Measurements from ENCODE around the gene PPIF.
"Not testable (repeated sequence)": the region's sequence is repeated elsewhere in the genome, so short reads cannot be mapped to it uniquely, and the experiment has no call there.

PPIF gene

DNA sequence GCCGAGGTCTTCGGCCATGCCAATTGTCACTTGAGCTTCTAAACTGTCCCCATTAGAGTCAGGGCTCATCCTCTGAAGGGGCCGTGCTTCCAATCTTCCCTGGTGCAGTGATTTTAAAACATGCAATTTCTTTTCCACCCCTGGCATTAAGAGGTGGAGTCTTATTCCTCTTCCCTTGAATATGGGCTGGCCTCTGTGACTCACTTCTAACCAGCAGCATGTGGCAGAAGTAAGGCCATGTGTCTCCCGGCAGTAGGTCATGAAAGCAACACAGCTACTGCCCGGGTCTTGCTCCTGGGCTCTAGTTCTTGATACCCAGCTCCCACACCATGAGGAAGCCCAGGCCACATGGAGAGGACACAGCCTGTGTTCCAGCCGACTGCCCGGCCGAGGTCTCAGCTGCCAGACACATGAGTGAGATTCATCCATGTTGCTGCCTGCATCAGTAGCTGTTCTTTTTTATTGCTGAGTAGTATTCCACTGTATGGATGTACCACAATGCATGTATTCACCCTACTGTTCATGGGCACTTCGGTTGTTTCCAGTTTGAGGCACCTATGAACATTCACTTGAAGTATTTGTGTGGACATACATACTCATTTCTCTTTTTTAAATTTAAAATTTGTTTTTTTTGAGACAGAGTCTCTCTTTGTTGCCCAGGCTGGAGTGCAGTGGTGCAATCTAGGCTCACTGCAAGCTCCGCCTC, 14.5 kb upstream of the PPIF start:
- H3K4me1 Mint-ChIP-seq: peaks cover 14% of the 10 kb centered on the region
- H3K27ac Mint-ChIP-seq: peak overlapping the region; percentile 91
- not testable (repeated sequence) for ATAC-seq (ENCODE audit: low read depth); H3K27me3 Mint-ChIP-seq; H3K36me3 Mint-ChIP-seq; H3K9me3 Mint-ChIP-seq; H3K4me3 Mint-ChIP-seq; DNase-seq (ENCODE audit: low spot score in 2 of 2)

DNA sequence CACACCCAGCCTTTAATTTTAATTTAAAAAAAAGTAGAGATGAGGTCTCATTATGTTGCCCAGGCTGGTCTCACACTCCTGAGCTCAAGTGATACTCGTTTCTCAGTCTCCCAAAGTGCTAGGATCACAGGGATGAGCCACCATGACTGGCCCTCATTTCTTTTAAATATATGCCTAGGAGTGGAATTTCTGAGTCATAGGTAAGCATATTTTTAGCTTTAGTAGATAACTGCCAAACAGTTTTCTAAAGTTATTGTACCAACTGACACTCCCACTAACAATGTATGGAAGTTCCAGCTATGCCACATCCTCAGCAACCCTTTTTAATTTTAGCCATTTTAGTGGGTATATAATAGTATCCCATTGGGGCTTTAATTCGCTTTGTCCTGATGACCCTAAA, 13.8 kb upstream of the PPIF start:
- ATAC-seq (ENCODE audit: low read depth): no peak
- Mint-ChIP-seq H3K4me3 (no peak overlapping the region), H3K27ac (peak overlapping the region; percentile 56), H3K27me3 (no peaks in the 10 kb centered on the region), H3K36me3 (no peaks in the 10 kb centered on the region), H3K9me3 (no peaks in the 10 kb centered on the region), H3K4me1 (peaks cover 14% of the 10 kb centered on the region)
- DNase-seq (ENCODE audit: low spot score in 2 of 2): no peak

DNA sequence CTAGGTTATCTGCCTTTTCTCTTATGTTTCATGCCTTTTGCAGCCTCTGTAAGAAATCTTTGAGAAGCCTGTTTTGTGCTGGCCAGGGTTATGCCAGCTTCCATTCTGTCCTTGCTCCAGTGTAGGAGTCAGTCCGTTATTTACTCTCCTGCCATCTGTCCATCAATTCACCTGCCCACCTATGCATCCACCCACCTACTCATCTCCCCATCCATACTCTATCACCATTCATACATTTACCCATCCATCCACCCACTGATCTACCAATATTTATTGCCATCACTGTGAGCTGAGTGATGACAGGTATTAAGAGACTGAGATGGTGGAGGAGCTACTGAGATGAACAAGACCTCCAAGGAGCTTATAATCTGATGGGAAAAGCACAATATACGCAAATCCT, 12.7 kb upstream of the PPIF start:
- H3K9me3 Mint-ChIP-seq: no peaks in the 10 kb centered on the region
- ATAC-seq (ENCODE audit: low read depth) (no peak), DNase-seq (ENCODE audit: low spot score in 2 of 2) (no peak)
- H3K27ac Mint-ChIP-seq: peak overlapping the region; percentile 48
- no peak overlapping the region for H3K4me3 Mint-ChIP-seq
- peaks cover 14% of the 10 kb centered on the region for H3K4me1 Mint-ChIP-seq
- no peaks in the 10 kb centered on the region for H3K27me3 Mint-ChIP-seq
- H3K36me3 Mint-ChIP-seq: no peaks in the 10 kb centered on the region

DNA sequence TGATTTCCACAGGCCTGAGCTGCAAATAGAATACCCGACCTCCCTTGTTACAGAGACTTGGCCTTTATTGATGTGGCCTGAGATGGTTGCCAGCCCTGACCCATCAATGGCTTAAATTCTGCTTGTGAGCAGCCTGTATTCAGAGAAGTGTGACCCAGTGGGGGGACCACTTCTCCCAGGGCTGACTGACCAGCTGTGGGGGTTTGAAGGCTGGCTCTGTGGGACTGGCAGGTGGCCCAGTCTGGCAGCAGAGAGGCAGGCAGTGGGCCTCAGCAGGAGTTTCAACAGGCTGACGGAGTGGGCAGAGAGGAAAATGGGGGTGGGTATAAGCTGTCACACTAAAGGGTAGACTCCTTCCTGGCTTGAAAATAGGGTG, 12.2 kb upstream of the PPIF start:
- H3K9me3 Mint-ChIP-seq: no peaks in the 10 kb centered on the region
- DNase-seq (ENCODE audit: low spot score in 2 of 2) (no peak), ATAC-seq (ENCODE audit: low read depth) (no peak)
- no peaks in the 10 kb centered on the region for H3K36me3 Mint-ChIP-seq
- no peaks in the 10 kb centered on the region for H3K27me3 Mint-ChIP-seq
- H3K4me3 Mint-ChIP-seq: no peak overlapping the region
- peak overlapping the region; percentile 48 for H3K27ac Mint-ChIP-seq
- peaks cover 14% of the 10 kb centered on the region for H3K4me1 Mint-ChIP-seq

DNA sequence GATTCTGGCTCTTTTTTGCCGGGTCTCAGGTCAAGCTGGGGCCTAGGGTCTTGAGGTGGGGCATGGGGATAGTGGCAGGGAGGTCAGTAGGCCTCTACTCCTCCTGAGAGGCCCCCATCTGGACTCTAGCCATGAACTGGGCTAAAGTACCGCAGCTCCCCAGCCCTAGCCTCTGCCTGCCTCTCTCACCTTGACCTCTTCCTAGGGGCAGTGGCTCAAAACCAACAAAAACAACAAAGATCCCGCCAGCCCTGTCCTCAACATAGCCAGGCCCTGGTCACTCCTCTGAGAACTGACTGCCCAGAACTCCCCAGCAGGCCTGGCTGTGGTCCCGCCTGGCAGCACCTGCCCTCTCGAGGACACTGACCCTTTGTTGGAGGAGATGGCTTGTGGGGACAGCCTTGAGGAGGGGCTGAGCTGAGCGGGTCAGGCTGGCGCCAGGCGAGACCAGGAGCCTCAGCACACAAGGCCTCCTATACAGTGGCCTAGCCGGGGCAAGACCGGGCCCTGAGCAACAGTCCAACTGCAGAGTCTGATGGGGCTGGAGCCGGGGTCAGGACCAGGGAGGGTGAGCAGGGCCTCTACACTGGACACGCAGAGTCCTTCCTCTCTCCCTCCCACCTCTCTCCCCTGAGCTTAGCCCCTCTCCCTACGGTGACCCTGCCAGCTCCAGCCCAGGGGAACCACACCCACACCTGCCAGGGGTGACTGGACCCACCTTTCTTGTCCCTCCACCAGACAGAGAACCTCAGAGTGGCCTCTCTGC, 11.6 kb upstream of the PPIF start:
- DNase-seq (ENCODE audit: low spot score in 2 of 2): no peak
- Mint-ChIP-seq H3K4me1 (peaks cover 14% of the 10 kb centered on the region), H3K4me3 (no peak overlapping the region), H3K36me3 (no peaks in the 10 kb centered on the region), H3K9me3 (no peaks in the 10 kb centered on the region), H3K27me3 (no peaks in the 10 kb centered on the region), H3K27ac (peak overlapping the region; percentile 49)
- ATAC-seq (ENCODE audit: low read depth): no peak

DNA sequence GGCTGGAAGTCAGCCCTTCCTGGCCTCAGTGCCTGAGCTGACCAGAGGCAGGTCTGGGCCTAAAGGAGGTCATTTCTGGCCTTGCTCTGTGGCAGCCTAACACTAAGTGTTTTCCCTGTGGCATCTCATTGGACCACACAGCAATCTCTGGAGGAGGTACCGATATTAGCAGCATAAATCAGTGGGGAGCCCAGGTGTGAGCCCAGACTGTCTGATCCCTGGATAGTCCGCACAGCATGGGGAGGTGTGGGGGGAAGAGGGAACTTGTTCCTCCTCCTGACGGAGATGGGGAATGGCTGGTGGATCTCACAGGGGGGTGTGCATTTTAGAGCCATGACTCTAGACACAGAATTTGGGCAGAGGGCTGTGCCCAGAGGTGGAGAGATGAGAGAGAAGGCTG, 11.0 kb upstream of the PPIF start:
- ATAC-seq (ENCODE audit: low read depth): no peak

DNA sequence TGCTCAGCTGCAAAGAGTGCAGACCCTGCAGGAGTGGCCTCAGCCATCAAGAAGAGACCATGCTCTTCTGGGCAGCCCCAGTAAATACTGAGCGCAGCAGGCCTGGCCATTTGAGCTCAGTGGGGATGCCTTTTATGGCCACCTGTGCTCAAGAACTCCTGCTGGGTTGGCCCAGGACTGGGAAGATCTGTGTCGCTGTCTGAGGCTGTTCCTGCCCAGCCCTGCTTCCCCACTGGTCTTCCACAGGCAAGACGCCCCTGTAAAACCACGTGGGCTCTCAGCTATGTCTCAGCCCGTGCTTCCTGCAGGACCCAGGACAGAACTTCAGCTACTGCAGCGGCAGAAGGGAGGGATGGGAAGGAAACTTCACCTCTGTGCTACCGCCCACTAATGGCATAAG, 10.5 kb upstream of the PPIF start:
- H3K4me3 Mint-ChIP-seq: no peak overlapping the region
- H3K27ac Mint-ChIP-seq: no peak overlapping the region
- no peaks in the 10 kb centered on the region for H3K36me3 Mint-ChIP-seq
- no peak for ATAC-seq (ENCODE audit: low read depth)
- H3K9me3 Mint-ChIP-seq: no peaks in the 10 kb centered on the region
- no peaks in the 10 kb centered on the region for H3K27me3 Mint-ChIP-seq
- DNase-seq (ENCODE audit: low spot score in 2 of 2): no peak
- peaks cover 11% of the 10 kb centered on the region for H3K4me1 Mint-ChIP-seq

More for the DNA sequence above, 11.0 kb upstream of the PPIF start:
- no peak overlapping the region for H3K4me3 Mint-ChIP-seq
- DNase-seq (ENCODE audit: low spot score in 2 of 2): no peak
- H3K4me1 Mint-ChIP-seq: peaks cover 14% of the 10 kb centered on the region
- H3K27ac Mint-ChIP-seq: peak overlapping the region; percentile 49
- no peaks in the 10 kb centered on the region for H3K36me3 Mint-ChIP-seq
- no peaks in the 10 kb centered on the region for H3K27me3 Mint-ChIP-seq
- H3K9me3 Mint-ChIP-seq: no peaks in the 10 kb centered on the region

DNA sequence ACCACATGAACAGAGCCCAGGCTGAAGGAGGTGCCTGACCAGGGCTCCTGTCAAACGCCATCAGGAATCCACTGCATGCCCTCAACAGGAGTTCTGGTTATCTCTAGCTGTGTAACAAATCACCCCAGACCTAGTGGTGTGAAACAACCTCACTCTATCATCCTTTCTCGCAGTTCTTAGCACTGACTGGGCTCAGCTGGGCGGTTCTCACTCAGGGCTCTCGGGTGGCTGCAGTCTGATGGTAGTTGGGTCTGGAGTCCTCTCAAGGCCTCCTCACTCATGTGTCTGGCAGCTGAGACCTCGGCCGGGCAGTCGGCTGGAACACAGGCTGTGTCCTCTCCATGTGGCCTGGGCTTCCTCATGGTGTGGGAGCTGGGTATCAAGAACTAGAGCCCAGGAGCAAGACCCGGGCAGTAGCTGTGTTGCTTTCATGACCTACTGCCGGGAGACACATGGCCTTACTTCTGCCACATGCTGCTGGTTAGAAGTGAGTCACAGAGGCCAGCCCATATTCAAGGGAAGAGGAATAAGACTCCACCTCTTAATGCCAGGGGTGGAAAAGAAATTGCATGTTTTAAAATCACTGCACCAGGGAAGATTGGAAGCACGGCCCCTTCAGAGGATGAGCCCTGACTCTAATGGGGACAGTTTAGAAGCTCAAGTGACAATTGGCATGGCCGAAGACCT, 9.3 kb upstream of the PPIF start:
- not testable (repeated sequence) for H3K4me3 Mint-ChIP-seq; ATAC-seq (ENCODE audit: low read depth); H3K4me1 Mint-ChIP-seq; H3K27ac Mint-ChIP-seq; H3K36me3 Mint-ChIP-seq; H3K9me3 Mint-ChIP-seq; H3K27me3 Mint-ChIP-seq; DNase-seq (ENCODE audit: low spot score in 2 of 2)

DNA sequence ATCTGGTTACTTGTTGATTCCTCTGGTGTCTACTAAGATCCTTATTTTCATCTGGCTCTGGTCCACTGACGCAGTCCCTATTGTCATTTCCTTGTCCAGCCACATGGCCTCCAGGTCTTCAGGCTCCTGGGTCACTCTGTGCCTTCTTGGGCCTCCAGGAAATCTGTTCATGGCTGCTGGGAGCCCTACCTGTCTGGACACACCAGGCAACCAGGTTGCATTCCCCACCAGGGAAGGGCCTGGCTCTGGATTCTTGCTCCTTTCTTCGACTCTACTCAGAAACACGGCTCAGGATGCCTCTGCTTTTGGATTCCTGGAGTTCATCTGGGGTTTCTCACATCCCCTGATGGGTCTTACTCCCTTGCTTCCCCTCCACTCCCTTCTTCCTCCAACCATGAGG, 8.0 kb upstream of the PPIF start:
- ATAC-seq (ENCODE audit: low read depth) (no peak), DNase-seq (ENCODE audit: low spot score in 2 of 2) (no peak)
- H3K27me3 Mint-ChIP-seq: no peaks in the 10 kb centered on the region
- H3K9me3 Mint-ChIP-seq: no peaks in the 10 kb centered on the region
- no peak overlapping the region for H3K27ac Mint-ChIP-seq
- no peaks in the 10 kb centered on the region for H3K36me3 Mint-ChIP-seq
- H3K4me3 Mint-ChIP-seq: no peak overlapping the region
- peaks cover 2% of the 10 kb centered on the region for H3K4me1 Mint-ChIP-seq

DNA sequence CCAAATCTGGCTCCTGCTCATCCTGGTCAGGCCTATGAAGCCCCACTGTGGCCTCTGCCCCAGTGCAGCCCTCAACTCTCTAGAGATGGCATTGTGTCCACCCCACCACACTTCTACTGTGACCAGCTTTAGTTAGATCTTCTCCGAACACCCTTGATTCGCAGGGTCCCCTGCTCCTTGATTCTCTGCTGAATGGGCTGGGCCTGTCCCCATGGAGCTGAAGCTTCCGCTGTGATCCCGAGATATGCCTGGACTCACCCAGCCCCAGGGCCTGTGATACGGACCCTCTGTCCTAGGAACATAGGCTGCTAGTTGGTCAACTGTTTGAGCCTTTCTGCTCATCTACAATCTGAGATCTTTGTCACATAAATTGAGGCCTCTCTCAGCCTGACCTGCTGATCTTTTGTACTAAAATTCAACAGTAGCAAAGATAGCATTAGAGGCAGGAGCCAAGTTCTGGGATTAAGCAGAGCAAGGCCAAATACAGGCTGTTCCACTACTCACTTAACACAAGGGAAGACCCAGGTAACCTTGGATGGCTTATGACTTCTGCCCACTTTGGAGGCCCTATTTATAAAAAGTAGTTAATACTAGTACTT, 6.5 kb upstream of the PPIF start:
- no peak for DNase-seq (ENCODE audit: low spot score in 2 of 2)
- Mint-ChIP-seq H3K36me3 (no peaks in the 10 kb centered on the region), H3K27ac (no peak overlapping the region), H3K27me3 (no peaks in the 10 kb centered on the region), H3K4me3 (no peak overlapping the region), H3K9me3 (no peaks in the 10 kb centered on the region), H3K4me1 (no peaks in the 10 kb centered on the region)
- no peak for ATAC-seq (ENCODE audit: low read depth)

DNA sequence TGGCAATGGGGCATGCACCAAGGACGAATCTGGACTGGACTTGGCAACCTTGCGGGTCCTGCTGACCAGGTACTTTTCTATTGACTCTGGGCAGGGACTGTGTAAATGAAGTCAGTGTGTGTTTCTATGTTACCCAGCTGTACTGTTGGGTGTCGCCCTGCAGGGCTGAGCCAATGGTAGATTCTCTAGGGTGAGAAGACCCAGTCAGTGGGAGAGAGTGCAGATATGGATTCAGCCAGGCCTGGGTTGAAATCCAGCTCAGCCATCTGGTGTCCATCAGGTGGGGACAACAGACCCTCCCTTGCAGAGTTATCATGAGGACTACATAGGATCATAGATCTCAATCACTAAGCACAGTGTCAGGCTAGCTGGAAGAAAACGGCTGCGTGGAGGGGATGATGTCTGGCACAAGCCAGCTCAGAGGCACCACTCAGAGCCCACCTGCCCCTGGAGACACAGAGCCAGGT, 4.9 kb upstream of the PPIF start:
- no peak for DNase-seq (ENCODE audit: low spot score in 2 of 2)
- no peak overlapping the region for H3K4me3 Mint-ChIP-seq
- H3K27me3 Mint-ChIP-seq: no peaks in the 10 kb centered on the region
- no peaks in the 10 kb centered on the region for H3K36me3 Mint-ChIP-seq
- no peaks in the 10 kb centered on the region for H3K4me1 Mint-ChIP-seq
- H3K27ac Mint-ChIP-seq: no peak overlapping the region
- no peaks in the 10 kb centered on the region for H3K9me3 Mint-ChIP-seq
- ATAC-seq (ENCODE audit: low read depth): no peak

DNA sequence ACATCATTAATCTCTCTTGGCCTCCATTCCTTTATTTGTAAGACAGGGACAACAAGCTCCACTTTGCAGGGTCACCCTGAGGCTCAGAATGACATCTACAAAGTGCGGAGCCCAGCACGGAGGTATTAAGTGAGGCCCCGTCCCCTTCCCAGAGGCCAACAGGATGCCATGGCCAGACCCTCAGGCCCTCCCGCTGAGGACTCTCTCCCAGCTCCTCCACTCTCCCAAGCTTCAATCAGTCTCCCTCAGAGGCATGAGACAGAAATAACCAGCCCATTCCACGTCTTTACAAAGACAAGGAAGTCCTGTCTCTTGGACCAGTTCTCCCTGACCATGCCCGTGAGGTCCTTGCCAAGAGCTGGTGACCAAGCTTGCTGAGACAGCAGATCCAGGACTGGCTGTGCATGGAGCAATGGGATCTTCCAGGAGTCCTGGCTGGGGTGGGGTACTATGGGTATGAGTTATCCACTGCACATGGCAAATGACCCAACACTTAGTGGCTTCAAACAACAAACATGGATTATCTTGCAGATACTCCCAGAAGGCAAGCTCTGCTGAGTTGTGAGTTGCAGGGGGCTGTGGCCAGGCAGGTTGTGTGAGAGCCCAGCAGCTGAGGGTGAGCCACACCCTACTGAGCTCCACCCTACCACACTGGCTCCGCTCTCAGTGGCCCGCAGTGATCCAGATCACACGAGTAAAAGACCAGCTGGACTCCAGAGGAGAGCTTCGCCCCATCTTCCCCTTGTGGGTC, 4.3 kb upstream of the PPIF start:
- H3K27me3 Mint-ChIP-seq: no peaks in the 10 kb centered on the region
- no peaks in the 10 kb centered on the region for H3K9me3 Mint-ChIP-seq
- no peak overlapping the region for H3K27ac Mint-ChIP-seq
- ATAC-seq (ENCODE audit: low read depth) (no peak), DNase-seq (ENCODE audit: low spot score in 2 of 2) (no peak)
- H3K4me1 Mint-ChIP-seq: no peaks in the 10 kb centered on the region
- no peaks in the 10 kb centered on the region for H3K36me3 Mint-ChIP-seq
- no peak overlapping the region for H3K4me3 Mint-ChIP-seq

DNA sequence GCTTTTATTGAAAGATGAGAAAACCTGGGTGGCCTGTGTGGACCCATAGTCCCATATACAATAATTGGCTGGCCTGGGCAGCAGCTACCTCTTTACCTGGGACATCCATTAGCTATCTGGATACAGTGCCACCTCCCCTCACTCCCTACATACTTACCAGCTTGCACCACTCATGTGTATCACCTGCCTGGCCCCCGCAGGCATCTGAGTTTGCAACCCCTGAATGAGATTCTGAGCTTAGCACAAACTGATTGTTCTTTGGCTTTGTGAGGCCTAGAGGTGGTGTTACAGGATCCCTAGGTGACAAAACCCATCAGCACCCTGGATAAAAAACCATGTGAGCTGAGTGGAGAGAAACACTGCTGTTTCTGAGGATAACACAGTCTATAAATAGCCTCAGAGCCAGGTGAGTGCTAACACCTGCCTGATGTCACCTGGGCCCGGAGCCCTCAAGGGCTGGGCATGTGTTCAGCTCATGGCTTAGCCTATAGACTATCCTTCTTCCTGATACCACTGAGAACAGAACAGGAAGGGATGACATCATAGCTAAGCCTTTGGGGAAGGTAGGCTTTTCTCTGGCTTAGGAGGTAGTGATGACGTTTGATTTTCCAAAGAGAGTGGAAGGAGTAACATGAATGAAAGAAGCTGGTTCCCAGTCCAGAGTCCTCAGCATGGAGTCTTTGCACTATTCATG, 2.6 kb upstream of the PPIF start:
- Mint-ChIP-seq H3K4me1 (peaks cover 7% of the 10 kb centered on the region), H3K9me3 (no peaks in the 10 kb centered on the region), H3K27me3 (no peaks in the 10 kb centered on the region), H3K4me3 (no peak overlapping the region), H3K36me3 (peaks cover 2% of the 10 kb centered on the region), H3K27ac (no peak overlapping the region)
- DNase-seq (ENCODE audit: low spot score in 2 of 2) (no peak), ATAC-seq (ENCODE audit: low read depth) (no peak)

Measured in memory B cell (primary cell).